Endothelial cell of umbilical vein (primary cell): Measurements from ENCODE around the gene EME2. TPM values are rescaled to one million over a fixed set of nuclear protein-coding genes. Genes with fewer than 3 reads are reported as not detected.

Experiments used
- BruUV-seq: library from RNA; stranded (reverse); fragments of 400-500 nt; replicated peaks from 2 replicates; lab custom pipeline; 2021; lab: Mats Ljungman, UMichigan
- CTCF ChIA-PET: fragments of 300-600, 350-600 bp; sonication (Branson Sonifier 250); formaldehyde crosslinking; loops from one replicate; lab custom pipeline; 2021; ENCODE audit warnings: antibody characterized with exemption, inconsistent platforms; lab: Charles Lee
- POLR2A ChIA-PET: fragments of 300-600, 350-600 bp; sonication (Branson Sonifier 250); formaldehyde crosslinking; loops from one replicate; lab custom pipeline; 2021; ENCODE audit warnings: antibody characterized with exemption, inconsistent platforms; lab: Charles Lee
- DNase-seq: peaks from one replicate; pipeline ENCODE4 v3.0.0-alpha.2; 2011; ENCODE audit warnings: low read depth, low spot score
- FAIRE-seq: peaks from 2 replicates; lab custom pipeline; 2011; peaks lifted over from hg19 to GRCh38; lab: Jason Lieb, UNC
- H2AFZ ChIP-seq: 2 replicates; pipeline ENCODE4 v1.6.0; 2012; ENCODE audit warnings: low read depth, low read length, control low read depth, inconsistent platforms
- H3K27ac ChIP-seq: 2 replicates; pipeline ENCODE4 v1.5.1; 2011; ENCODE audit warnings: low read depth, mild to moderate bottlenecking, control low read depth, low read length, moderate library complexity; ENCODE audit not compliant: insufficient read depth
- H3K27me3 ChIP-seq, 2 experiments: 2 replicates each; pipeline versions ENCODE4 v1.6.0 to v1.6.1; 2011; ENCODE audit warnings: low read length in 2 of 2, mixed read lengths in 1 of 2; ENCODE audit not compliant: control insufficient read depth in 2 of 2, insufficient read depth in 2 of 2
- H3K36me3 ChIP-seq, 2 experiments: 2 replicates in 1 of 2; 3 replicates in 1 of 2; pipeline ENCODE4 v1.5.1; 2011; ENCODE audit warnings: low read length in 2 of 2, mild to moderate bottlenecking in 1 of 2, moderate library complexity in 1 of 2; ENCODE audit not compliant: control insufficient read depth in 2 of 2, insufficient read depth in 2 of 2; ENCODE audit errors: extremely low read depth in 1 of 2
- H3K4me1 ChIP-seq: 3 replicates; pipeline ENCODE4 v1.5.1; 2011; ENCODE audit warnings: mild to moderate bottlenecking, low read length; ENCODE audit not compliant: control insufficient read depth, insufficient read depth; ENCODE audit errors: extremely low read depth
- H3K4me2 ChIP-seq: 2 replicates; pipeline ENCODE4 v1.6.1; 2011; ENCODE audit warnings: low read length, control low read depth, mixed read lengths; ENCODE audit not compliant: insufficient read depth
- H3K4me3 ChIP-seq, 3 experiments: fragments of 200-600 bp in 1 of 3; sonication (generic), shearing (Covaris generic) in 1 of 3; replicated peaks in 1 of 3; 2 replicates each; pipeline ENCODE4 v1.5.1; 2011 to 2016; ENCODE audit warnings: control low read depth in 3 of 3, low read length in 3 of 3, mild to moderate bottlenecking in 2 of 3, inconsistent platforms in 1 of 3, low read depth in 1 of 3, moderate library complexity in 1 of 3; ENCODE audit not compliant: insufficient read depth in 1 of 3
- H3K79me2 ChIP-seq: 2 replicates; pipeline ENCODE4 v1.6.0; 2012; ENCODE audit warnings: low read length, inconsistent platforms; ENCODE audit not compliant: control insufficient read depth, insufficient read depth
- H3K9ac ChIP-seq: replicated peaks from 2 replicates; pipeline ENCODE3; 2011; ENCODE audit warnings: low read length, control low read depth; ENCODE audit not compliant: insufficient read depth; ENCODE audit errors: extremely low read depth
- H3K9me1 ChIP-seq: replicated peaks from 3 replicates; pipeline ENCODE4 v1.6.0; 2011; ENCODE audit warnings: mild to moderate bottlenecking, low read length; ENCODE audit not compliant: control insufficient read depth, insufficient read depth; ENCODE audit errors: extremely low read depth
- H3K9me3 ChIP-seq: replicated peaks from 2 replicates; pipeline ENCODE4 v1.5.1; 2012; ENCODE audit warnings: low read length, inconsistent platforms; ENCODE audit not compliant: control insufficient read depth, insufficient read depth
- H4K20me1 ChIP-seq: replicated peaks from 2 replicates; pipeline ENCODE3; 2011; ENCODE audit warnings: mild to moderate bottlenecking, low read length; ENCODE audit not compliant: control insufficient read depth, insufficient read depth; ENCODE audit errors: extremely low read depth
- FOS ChIP-seq: IDR thresholded peaks from 2 replicates; pipeline ENCODE4 v1.6.1; 2011; ENCODE audit warnings: mild to moderate bottlenecking, low read length, moderate library complexity, borderline replicate concordance; ENCODE audit not compliant: insufficient read depth
- GATA2 ChIP-seq: IDR thresholded peaks from 2 replicates; pipeline ENCODE4 v1.7.0; 2011; ENCODE audit warnings: low read depth, mild to moderate bottlenecking, moderate library complexity, mixed read lengths, low read length; ENCODE audit not compliant: insufficient read length, insufficient read depth
- POLR2AphosphoS5 ChIP-seq: IDR thresholded peaks from 2 replicates; pipeline ENCODE4 v1.6.1; 2012; ENCODE audit warnings: low read depth, mild to moderate bottlenecking, control low read depth, low read length, moderate library complexity; ENCODE audit not compliant: insufficient read depth
- dilution Hi-C: fragments of 300-500 bp; cut with MboI; formaldehyde crosslinking; loops from one replicate; pipeline ENCODE4 v1.15.0; 2019; ENCODE audit warnings: low sequenced_read_pairs; ENCODE audit not compliant: extremely low pct_ligation_motif_present
- intact Hi-C: fragments of 100-400 bp; cut with micrococcal nuclease; formaldehyde crosslinking; loops from one replicate; pipeline ENCODE4 v1.10.0; 2022
- polyA plus RNA-seq, 4 experiments: library from polyadenylated mRNA; depleted of rRNA in 3 of 4; stranded (reverse) in 3 of 4; unstranded in 1 of 4; fragments of >200 nt; gene quantifications; 2 replicates each; pipeline versions ENCODE4 v1.2.1 to v1.2.3, GENCODE V29; 2011 to 2012; ENCODE audit warnings: missing spikeins in 1 of 4
- total RNA-seq: library from RNA; stranded (reverse); gene quantifications from 2 replicates; pipeline ENCODE4 v1.2.3, GENCODE V29; 2021

EME2 gene
- total and polyA plus RNA-seq, 2 donors (not counting 3 experiments of a cell fraction or from before 2014, with no cell fraction given), result 9.7 to 21.4 TPM

- no peaks in the 10 kb centered on the region for H3K9me1 ChIP-seq
- no peaks in the 10 kb centered on the region for H4K20me1 ChIP-seq
- H2AFZ ChIP-seq, result no peak overlapping the region
- BruUV-seq, result TSS peak; percentile 7
- no peaks in the 10 kb centered on the region for H3K9me3 ChIP-seq
- POLR2A ChIA-PET, result interaction anchor here (1.3 kb wide), 1 partner anchor 13 kb away, joined by 3 read pairs; the partner anchor contains the start of genes NUBP2 and SPSB3
- H3K9ac ChIP-seq, result no peak overlapping the region
- no peak overlapping the region for H3K4me2 ChIP-seq
- intact Hi-C loops, result no loop called here
- H3K36me3 ChIP-seq, result peaks cover 3 to 34% of the 10 kb centered on the region in 2 experiments
- H3K27me3 ChIP-seq, result no peaks in the 10 kb centered on the region
- dilution Hi-C loops, result no loop called here
- no peak overlapping the region for H3K27ac ChIP-seq
- CTCF ChIA-PET, result interaction anchor here (1.2 to 1.5 kb wide), 5 partner anchors 10 to 275 kb away, joined by 3 to 11 read pairs (median 5); partner anchors contain the start of gene MAPK8IP3
- TF ChIP-seq FOS, result no peak
- no peak for TF ChIP-seq GATA2
- no peak for TF ChIP-seq POLR2AphosphoS5
- H3K4me3 ChIP-seq, result no peak overlapping the region
- no peak for DNase-seq
- no peak for FAIRE-seq
- peaks cover 16% of the 10 kb centered on the region for H3K79me2 ChIP-seq
- H3K4me1 ChIP-seq, result peaks cover 19% of the 10 kb centered on the region
These were observed 3.0 kb upstream of the EME2 start for GRCh38 chr16:1769402-1770300.
